K562 (cell line): ENCODE measurements around the gene PCSK2. TPM values are rescaled to one million over a fixed set of nuclear protein-coding genes. Genes with fewer than 3 reads are reported as not detected.

Experiments
- ATAC-seq: fragments of 200-7000 bp; cut with Tn5 transposase; 3 replicates; pipeline ENCODE4 v1.9.1; 2020; ENCODE audit warnings: moderate library complexity
- BruUV-seq: library from RNA; stranded (reverse); fragments of 400-500 nt; replicated peaks from 2 replicates; lab custom pipeline; 2021; lab: Mats Ljungman, UMichigan
- CTCF ChIA-PET: fragments of 300-600 bp; formaldehyde crosslinking; extraction: SDS; loops from one replicate; lab custom pipeline; 2021; ENCODE audit warnings: low intra/inter-chr PET ratio; lab: Yijun Ruan, JAX
- POLR2A ChIA-PET: fragments of 300-600, 350-650 bp; sonication (Branson Sonifier 250); formaldehyde crosslinking; extraction: SDS; loops from one replicate; lab custom pipeline; 2021; ENCODE audit warnings: antibody characterized with exemption, inconsistent platforms; lab: Yijun Ruan, JAX
- DNase-seq, 4 experiments: peaks; one replicate each; pipeline versions ENCODE4 v3.0.0 to v3.0.0-alpha.2; 2011 to 2018; ENCODE audit warnings: low spot score in 3 of 4, mixed read lengths in 3 of 4; ENCODE audit errors: extremely low read depth in 1 of 4
- FAIRE-seq: peaks from 2 replicates; lab custom pipeline; 2011; peaks lifted over from hg19 to GRCh38; lab: Jason Lieb, UNC
- H2AFZ ChIP-seq: 2 replicates; pipeline ENCODE4 v1.6.0; 2011; ENCODE audit warnings: low read depth, low read length, control low read depth, inconsistent platforms
- H3K27ac ChIP-seq: fragments of 200-600 bp; 3 replicates; pipeline ENCODE4 v1.8.0; 2011; ENCODE audit warnings: low read depth, mild to moderate bottlenecking, control low read depth, inconsistent platforms, low read length, moderate library complexity, mixed read lengths; ENCODE audit errors: extremely low read depth
- H3K27me3 ChIP-seq, 2 experiments: fragments of 300-600 bp in 1 of 2; 2 replicates in 1 of 2; 3 replicates in 1 of 2; pipeline versions ENCODE4 v1.6.0 to v1.8.0; 2011; ENCODE audit warnings: inconsistent platforms in 2 of 2, low read length in 2 of 2, mild to moderate bottlenecking in 1 of 2, mixed read lengths in 1 of 2, moderate library complexity in 1 of 2; ENCODE audit not compliant: control insufficient read depth in 2 of 2, insufficient read depth in 2 of 2
- H3K36me3 ChIP-seq: fragments of 300-600 bp; 3 replicates; pipeline ENCODE4 v1.8.0; 2011; ENCODE audit warnings: mild to moderate bottlenecking, low read length, inconsistent platforms; ENCODE audit not compliant: control insufficient read depth, insufficient read depth
- H3K4me1 ChIP-seq, 2 experiments: fragments of 200-600 bp in 1 of 2; replicated peaks in 1 of 2; 2 replicates in 1 of 2; 3 replicates in 1 of 2; pipeline versions ENCODE4 v1.5.1 to v1.8.0; 2011; ENCODE audit warnings: inconsistent platforms in 2 of 2, low read length in 2 of 2, mild to moderate bottlenecking in 1 of 2, mixed read lengths in 1 of 2, moderate library complexity in 1 of 2; ENCODE audit not compliant: control insufficient read depth in 2 of 2, insufficient read depth in 2 of 2
- H3K4me2 ChIP-seq: 2 replicates; pipeline ENCODE4 v1.6.1; 2011; ENCODE audit warnings: low read length, control low read depth, inconsistent platforms, mixed read lengths; ENCODE audit not compliant: insufficient read depth
- H3K4me3 ChIP-seq: fragments of 200-600 bp; sonication (generic), shearing (Covaris generic); 2 replicates; pipeline ENCODE4 v1.5.1; 2016; ENCODE audit warnings: control low read depth, inconsistent platforms
- H3K79me2 ChIP-seq: fragments of 200-600 bp; 3 replicates; pipeline ENCODE4 v1.8.0; 2011; ENCODE audit warnings: low read length, inconsistent platforms; ENCODE audit not compliant: control insufficient read depth, insufficient read depth
- H3K9ac ChIP-seq, 2 experiments: 2 replicates each; pipeline versions ENCODE4 v1.6.0 to v1.6.1; 2011; ENCODE audit warnings: low read depth in 2 of 2, low read length in 2 of 2, control low read depth in 1 of 2, inconsistent platforms in 1 of 2, mild to moderate bottlenecking in 1 of 2, mixed read lengths in 1 of 2; ENCODE audit not compliant: insufficient read depth in 1 of 2
- H3K9me1 ChIP-seq: one replicate; pipeline ENCODE4 v1.6.0; 2011; ENCODE audit warnings: inconsistent platforms, mild to moderate bottlenecking, low read length, moderate library complexity; ENCODE audit not compliant: control insufficient read depth, insufficient read depth
- H3K9me3 ChIP-seq: replicated peaks from 2 replicates; pipeline ENCODE4 v1.5.1; 2011; ENCODE audit warnings: low read depth, low read length, inconsistent platforms; ENCODE audit not compliant: control insufficient read depth, insufficient read depth
- H4K20me1 ChIP-seq: replicated peaks from 2 replicates; pipeline ENCODE4 v1.6.1; 2011; ENCODE audit warnings: low read length, inconsistent platforms, mixed read lengths; ENCODE audit not compliant: control insufficient read depth, insufficient read depth
- CBFA2T2 ChIP-seq: fragments of 450-650 bp; conservative IDR thresholded peaks from 2 replicates; pipeline ENCODE4 v1.6.1; 2017; ENCODE audit warnings: mild to moderate bottlenecking
- MBD1 ChIP-seq: fragments of 250-450 bp; sonication (Bioruptor Pico); IDR thresholded peaks from 2 replicates; pipeline ENCODE4 v1.8.0; 2022; ENCODE audit warnings: inconsistent platforms
- XRCC4 ChIP-seq: IDR thresholded peaks from one replicate; pipeline ENCODE4 v1.6.1; 2011; ENCODE audit not compliant: insufficient read depth, insufficient read length; ENCODE audit errors: extremely low read depth
- ZNF586 ChIP-seq: fragments of 450-650 bp; formaldehyde crosslinking; conservative IDR thresholded peaks from 2 replicates; pipeline ENCODE4 v1.4.0; 2020; ENCODE audit warnings: mild to moderate bottlenecking, moderate library complexity
- WGBS: fragments of 100-300 bp; shearing (Covaris generic); methylation state at CpG from one replicate; pipeline ENCODE4 v1.1.6; 2016; ENCODE audit warnings: low coverage, mixed read lengths; ENCODE audit not compliant: insufficient coverage; ENCODE audit errors: missing lambda C conversion rate; 5-methylcytosine and 5-hydroxymethylcytosine counted together
- in situ Hi-C: fragments of 300-500 bp; cut with MboI; formaldehyde crosslinking; loops from 4 replicates; pipeline ENCODE4 v1.15.0; 2018; ENCODE audit warnings: inconsistent platforms, mixed read lengths
- intact Hi-C: fragments of 100-400 bp; cut with micrococcal nuclease; formaldehyde crosslinking; loops from 2 replicates; pipeline ENCODE4 v1.14.2; 2022
- polyA plus RNA-seq, 8 experiments: library from polyadenylated mRNA; depleted of rRNA in 4 of 8; stranded (reverse) in 5 of 8; unstranded in 3 of 8; fragments of >200 nt; fragmentation: Nextera tagmentation in 2 of 8; fragmentation: Illumina TruSeq in 1 of 8; extraction: Ambion mirVana in 2 of 8; extraction: Trizol in 1 of 8; gene quantifications; 2 replicates each; pipeline versions ENCODE4 v1.2.1 to v1.2.3, GENCODE V29; 2011 to 2014; ENCODE audit warnings: inconsistent platforms in 1 of 8, missing spikeins in 1 of 8
- total RNA-seq, 7 experiments: library from RNA; depleted of rRNA in 6 of 7; stranded (reverse); fragments of >200 nt in 6 of 7; fragmentation: Illumina TruSeq in 2 of 7; extraction: Trizol in 2 of 7; gene quantifications; 2 replicates each; pipeline versions ENCODE4 v1.2.1 to v1.2.3, GENCODE V29; 2011 to 2021; ENCODE audit warnings: low replicate concordance in 1 of 7

Gene PCSK2
- total and polyA plus RNA-seq, 9 of the 15 experiments (the other 6 are each of a cell fraction or from before 2014, with no cell fraction given): 0.04 to 0.07 (median 0.05) TPM; not detected in 6

- WGBS: 0% methylated on average over 2 of the region's 2 CpGs
- H3K9ac ChIP-seq: no peak overlapping the region
- intact Hi-C loops: no loop called here
- TF ChIP-seq MBD1: no peak
- TF ChIP-seq XRCC4: no peak
- TF ChIP-seq ZNF586: no peak
- TF ChIP-seq CBFA2T2: no peak
- H3K27me3 ChIP-seq: no peaks in the 10 kb centered on the region
- no peaks in the 10 kb centered on the region for H4K20me1 ChIP-seq
- no peaks in the 10 kb centered on the region for H3K9me1 ChIP-seq
- POLR2A ChIA-PET: no interaction called here
- in situ Hi-C loops: no loop called here
- no peak overlapping the region for H2AFZ ChIP-seq
- no peaks in the 10 kb centered on the region for H3K4me1 ChIP-seq
- no peak for ATAC-seq
- no peak overlapping the region for H3K4me2 ChIP-seq
- H3K36me3 ChIP-seq: no peaks in the 10 kb centered on the region
- H3K4me3 ChIP-seq: no peak overlapping the region
- DNase-seq: no peak
- no peaks in the 10 kb centered on the region for H3K79me2 ChIP-seq
- no peak overlapping the region for H3K27ac ChIP-seq
- FAIRE-seq: no peak
- CTCF ChIA-PET: no interaction called here
- no peaks in the 10 kb centered on the region for H3K9me3 ChIP-seq
- no TSS peak for BruUV-seq
Observed at GRCh38 chr20:17369506-17369905, 142.7 kb downstream of the PCSK2 start.
